ENCODE data around the gene MPHOSPH6. TPM values are rescaled to one million over a fixed set of nuclear protein-coding genes. Genes with fewer than 3 reads are reported as not detected.
A peak's percentile ranks its signal among the peaks of the same experiment; 100 is the strongest.

MPHOSPH6 gene
- total and polyA plus RNA-seq, 2 of the 13 experiments (the other 11 are each of a cell fraction or from before 2014, with no cell fraction given), result 28.4 to 76.4 TPM

DNA sequence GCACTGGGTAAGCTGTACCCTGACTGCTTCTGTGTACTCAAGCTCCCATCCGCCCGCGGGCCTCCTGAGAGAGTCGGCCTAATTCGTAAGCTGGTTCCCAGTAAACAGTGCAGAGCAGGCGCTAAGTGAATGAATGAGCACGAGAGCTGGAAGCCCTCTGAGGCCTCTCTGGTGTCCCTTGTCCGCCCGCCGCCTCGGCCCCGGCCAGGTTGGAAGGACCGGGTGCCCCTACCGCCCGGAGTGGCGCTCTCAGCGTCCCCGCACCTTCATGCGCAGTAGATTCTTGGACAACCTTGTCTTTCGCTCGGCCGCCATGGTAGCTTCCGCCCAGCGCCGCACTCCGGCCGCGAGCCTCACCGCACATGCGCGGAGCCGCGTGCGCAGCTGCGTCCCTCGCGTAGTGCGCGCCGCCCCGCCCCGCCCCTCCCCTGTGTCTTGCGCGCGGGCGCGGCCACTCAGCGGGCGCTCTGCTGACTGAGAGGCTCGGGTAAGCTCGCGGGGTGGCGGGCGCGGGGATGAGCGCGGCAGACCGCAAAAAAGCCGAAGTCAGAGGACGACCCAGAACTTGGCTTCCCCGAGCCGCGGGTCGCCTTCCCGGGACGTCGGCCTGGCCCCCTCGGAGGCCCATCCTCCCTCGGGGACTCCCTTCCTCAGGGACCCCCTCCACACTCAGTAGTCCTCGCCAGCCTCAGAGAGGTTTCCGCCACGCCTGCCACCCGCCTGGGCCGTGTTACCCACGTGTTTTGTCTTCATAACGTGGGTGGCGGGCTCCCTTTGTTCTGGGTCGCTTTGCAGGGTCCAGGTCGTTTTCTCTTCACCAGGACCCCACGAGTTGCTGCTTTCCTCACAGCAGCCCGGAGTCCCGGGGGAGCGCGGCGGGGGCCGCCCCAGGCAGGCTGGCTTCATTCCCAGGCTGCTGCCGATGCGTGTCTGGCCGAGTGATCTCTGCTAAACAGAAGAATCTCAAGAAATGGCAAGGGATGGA is at the start of gene MPHOSPH6 (continued):
- TF ChIP-seq, protein P1, sequence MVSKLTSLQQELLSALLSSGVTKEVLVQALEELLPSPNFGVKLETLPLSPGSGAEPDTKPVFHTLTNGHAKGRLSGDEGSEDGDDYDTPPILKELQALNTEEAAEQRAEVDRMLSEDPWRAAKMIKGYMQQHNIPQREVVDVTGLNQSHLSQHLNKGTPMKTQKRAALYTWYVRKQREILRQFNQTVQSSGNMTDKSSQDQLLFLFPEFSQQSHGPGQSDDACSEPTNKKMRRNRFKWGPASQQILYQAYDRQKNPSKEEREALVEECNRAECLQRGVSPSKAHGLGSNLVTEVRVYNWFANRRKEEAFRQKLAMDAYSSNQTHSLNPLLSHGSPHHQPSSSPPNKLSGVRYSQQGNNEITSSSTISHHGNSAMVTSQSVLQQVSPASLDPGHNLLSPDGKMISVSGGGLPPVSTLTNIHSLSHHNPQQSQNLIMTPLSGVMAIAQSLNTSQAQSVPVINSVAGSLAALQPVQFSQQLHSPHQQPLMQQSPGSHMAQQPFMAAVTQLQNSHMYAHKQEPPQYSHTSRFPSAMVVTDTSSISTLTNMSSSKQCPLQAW (CRISPR knock-in tag; IDR thresholded peaks at IDR 0.05), result peak; percentile 71; the same call in 1 of the 2 replicates
- TF ChIP-seq NR1H2 (CRISPR knock-in tag; IDR thresholded peaks at IDR 0.05; ENCODE audit: borderline replicate concordance, low read depth) (0 out of 2 replicates have a peak, but pooled peaks have one; percentile 54), ZNF883 (CRISPR knock-in tag; IDR thresholded peaks at IDR 0.05; ENCODE audit: not compliant biosample characterization) (peak; percentile 91), KLF12 (CRISPR knock-in tag; IDR thresholded peaks at IDR 0.05; ENCODE audit: borderline replicate concordance) (peak; percentile 98), CC2D1A (CRISPR knock-in tag; IDR thresholded peaks at IDR 0.05) (no peak), RORA (CRISPR knock-in tag; IDR thresholded peaks at IDR 0.05) (no peak), RBM39 (IDR thresholded peaks at IDR 0.05; ENCODE audit: low read depth, low read length, poor library complexity, severe bottlenecking) (no peak), ZNF343 (CRISPR knock-in tag; IDR thresholded peaks at IDR 0.05) (peak; percentile 87), KLF6 (CRISPR knock-in tag; IDR thresholded peaks at IDR 0.05) (peak; percentile 83), NFATC3 (CRISPR knock-in tag; IDR thresholded peaks at IDR 0.05) (peak; percentile 94; the same call in 1 of the 2 replicates), ZNF180 (CRISPR knock-in tag; IDR thresholded peaks at IDR 0.05; ENCODE audit: borderline replicate concordance, low read depth) (no peak), NCOA5 (CRISPR knock-in tag; IDR thresholded peaks at IDR 0.05) (no peak), TRIM24 (CRISPR knock-in tag; IDR thresholded peaks at IDR 0.05) (no peak), ZNF768 (CRISPR knock-in tag; IDR thresholded peaks at IDR 0.05) (peak; percentile 75), ZNF776 (CRISPR knock-in tag; IDR thresholded peaks at IDR 0.05) (peak; percentile 95), ZNF558 (CRISPR knock-in tag; IDR thresholded peaks at IDR 0.05; ENCODE audit: borderline replicate concordance) (peak; percentile 98; the same call in 1 of the 2 replicates), ZNF205 (CRISPR knock-in tag; IDR thresholded peaks at IDR 0.05) (no peak; the same call in 1 of the 2 replicates), MAFF (IDR thresholded peaks at IDR 0.05; ENCODE audit: low read depth, low read length) (no peak), ZNF550 (CRISPR knock-in tag; IDR thresholded peaks at IDR 0.05; ENCODE audit: borderline replicate concordance) (no peak), SIX1 (CRISPR knock-in tag; IDR thresholded peaks at IDR 0.05; ENCODE audit: borderline replicate concordance) (no peak)
- TF ChIP-seq, protein P2, sequence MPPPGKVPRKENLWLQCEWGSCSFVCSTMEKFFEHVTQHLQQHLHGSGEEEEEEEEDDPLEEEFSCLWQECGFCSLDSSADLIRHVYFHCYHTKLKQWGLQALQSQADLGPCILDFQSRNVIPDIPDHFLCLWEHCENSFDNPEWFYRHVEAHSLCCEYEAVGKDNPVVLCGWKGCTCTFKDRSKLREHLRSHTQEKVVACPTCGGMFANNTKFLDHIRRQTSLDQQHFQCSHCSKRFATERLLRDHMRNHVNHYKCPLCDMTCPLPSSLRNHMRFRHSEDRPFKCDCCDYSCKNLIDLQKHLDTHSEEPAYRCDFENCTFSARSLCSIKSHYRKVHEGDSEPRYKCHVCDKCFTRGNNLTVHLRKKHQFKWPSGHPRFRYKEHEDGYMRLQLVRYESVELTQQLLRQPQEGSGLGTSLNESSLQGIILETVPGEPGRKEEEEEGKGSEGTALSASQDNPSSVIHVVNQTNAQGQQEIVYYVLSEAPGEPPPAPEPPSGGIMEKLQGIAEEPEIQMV (CRISPR knock-in tag; IDR thresholded peaks at IDR 0.05; ENCODE audit: low read depth), result peak; percentile 90
- TF ChIP-seq, protein P3, sequence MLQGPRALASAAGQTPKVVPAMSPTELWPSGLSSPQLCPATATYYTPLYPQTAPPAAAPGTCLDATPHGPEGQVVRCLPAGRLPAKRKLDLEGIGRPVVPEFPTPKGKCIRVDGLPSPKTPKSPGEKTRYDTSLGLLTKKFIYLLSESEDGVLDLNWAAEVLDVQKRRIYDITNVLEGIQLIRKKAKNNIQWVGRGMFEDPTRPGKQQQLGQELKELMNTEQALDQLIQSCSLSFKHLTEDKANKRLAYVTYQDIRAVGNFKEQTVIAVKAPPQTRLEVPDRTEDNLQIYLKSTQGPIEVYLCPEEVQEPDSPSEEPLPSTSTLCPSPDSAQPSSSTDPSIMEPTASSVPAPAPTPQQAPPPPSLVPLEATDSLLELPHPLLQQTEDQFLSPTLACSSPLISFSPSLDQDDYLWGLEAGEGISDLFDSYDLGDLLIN (CRISPR knock-in tag; IDR thresholded peaks at IDR 0.05; ENCODE audit: borderline replicate concordance), result peak; percentile 22
- TF ChIP-seq, protein P4, sequence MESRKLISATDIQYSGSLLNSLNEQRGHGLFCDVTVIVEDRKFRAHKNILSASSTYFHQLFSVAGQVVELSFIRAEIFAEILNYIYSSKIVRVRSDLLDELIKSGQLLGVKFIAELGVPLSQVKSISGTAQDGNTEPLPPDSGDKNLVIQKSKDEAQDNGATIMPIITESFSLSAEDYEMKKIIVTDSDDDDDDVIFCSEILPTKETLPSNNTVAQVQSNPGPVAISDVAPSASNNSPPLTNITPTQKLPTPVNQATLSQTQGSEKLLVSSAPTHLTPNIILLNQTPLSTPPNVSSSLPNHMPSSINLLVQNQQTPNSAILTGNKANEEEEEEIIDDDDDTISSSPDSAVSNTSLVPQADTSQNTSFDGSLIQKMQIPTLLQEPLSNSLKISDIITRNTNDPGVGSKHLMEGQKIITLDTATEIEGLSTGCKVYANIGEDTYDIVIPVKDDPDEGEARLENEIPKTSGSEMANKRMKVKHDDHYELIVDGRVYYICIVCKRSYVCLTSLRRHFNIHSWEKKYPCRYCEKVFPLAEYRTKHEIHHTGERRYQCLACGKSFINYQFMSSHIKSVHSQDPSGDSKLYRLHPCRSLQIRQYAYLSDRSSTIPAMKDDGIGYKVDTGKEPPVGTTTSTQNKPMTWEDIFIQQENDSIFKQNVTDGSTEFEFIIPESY (CRISPR knock-in tag; IDR thresholded peaks at IDR 0.05), result peak; percentile 77; the same call in 1 of the 2 replicates

All from HepG2 (cell line).